ENCODE measurements around the gene CDCA3.

- TF ChIP-seq CTCF (IDR thresholded peaks at IDR 0.05; ENCODE audit: insufficient read depth, low read depth, low read length) (no peak), EZH2 (IDR thresholded peaks at IDR 0.05; ENCODE audit: insufficient read depth, low read length) (no peak)
Observed at GRCh38 chr12:6871052-6871957, 20.2 kb upstream of the CDCA3 start.

Measured in astrocyte (in vitro differentiated cells and primary cell).